ENCODE results near the gene MYH9.

The MYH9 gene

DNA sequence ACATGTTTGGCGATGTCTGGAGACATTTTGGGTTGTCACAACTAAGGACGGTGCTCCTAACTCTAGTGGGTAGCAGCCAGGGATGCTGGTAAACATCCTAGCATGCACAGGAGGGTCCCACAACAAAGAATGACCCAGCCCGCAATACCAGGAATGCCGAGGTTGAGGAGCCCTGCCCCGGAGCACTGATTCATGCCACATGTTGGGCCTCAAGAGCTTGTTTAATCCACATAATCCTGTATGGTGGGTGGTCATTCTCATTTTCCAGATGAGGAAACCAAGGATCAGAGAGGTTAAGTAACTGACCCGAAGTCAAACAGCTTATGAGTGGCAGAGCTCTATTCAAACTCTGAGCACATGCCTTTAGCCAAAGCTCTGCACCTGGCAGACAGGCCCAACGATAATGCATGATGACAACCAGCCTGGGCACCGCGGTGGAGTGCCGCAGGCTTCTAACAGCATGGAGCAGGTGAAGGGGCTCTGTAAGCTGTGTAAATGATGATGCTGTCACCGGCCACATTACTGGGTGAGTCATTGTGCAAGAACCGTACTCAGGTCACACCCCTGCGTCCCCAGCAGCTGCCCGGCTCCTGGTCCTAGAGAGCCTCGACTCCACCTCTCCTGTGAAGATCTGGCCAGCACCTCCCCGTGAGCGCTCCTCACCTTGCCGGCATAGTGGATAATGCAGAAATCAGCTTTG is 76.2 kb downstream of the MYH9 start:
- in situ Hi-C loops (cut with MboI; ENCODE audit: low sequenced_read_pairs, unreplicated experiment) = no loop called here
- DNase-seq (ENCODE audit: low spot score) = no peak
- TF ChIP-seq, protein P1, sequence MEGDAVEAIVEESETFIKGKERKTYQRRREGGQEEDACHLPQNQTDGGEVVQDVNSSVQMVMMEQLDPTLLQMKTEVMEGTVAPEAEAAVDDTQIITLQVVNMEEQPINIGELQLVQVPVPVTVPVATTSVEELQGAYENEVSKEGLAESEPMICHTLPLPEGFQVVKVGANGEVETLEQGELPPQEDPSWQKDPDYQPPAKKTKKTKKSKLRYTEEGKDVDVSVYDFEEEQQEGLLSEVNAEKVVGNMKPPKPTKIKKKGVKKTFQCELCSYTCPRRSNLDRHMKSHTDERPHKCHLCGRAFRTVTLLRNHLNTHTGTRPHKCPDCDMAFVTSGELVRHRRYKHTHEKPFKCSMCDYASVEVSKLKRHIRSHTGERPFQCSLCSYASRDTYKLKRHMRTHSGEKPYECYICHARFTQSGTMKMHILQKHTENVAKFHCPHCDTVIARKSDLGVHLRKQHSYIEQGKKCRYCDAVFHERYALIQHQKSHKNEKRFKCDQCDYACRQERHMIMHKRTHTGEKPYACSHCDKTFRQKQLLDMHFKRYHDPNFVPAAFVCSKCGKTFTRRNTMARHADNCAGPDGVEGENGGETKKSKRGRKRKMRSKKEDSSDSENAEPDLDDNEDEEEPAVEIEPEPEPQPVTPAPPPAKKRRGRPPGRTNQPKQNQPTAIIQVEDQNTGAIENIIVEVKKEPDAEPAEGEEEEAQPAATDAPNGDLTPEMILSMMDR (IDR thresholded peaks at IDR 0.05; ENCODE audit: borderline replicate concordance, control extremely low read depth, extremely low read depth, insufficient read depth, missing control alignments) = no peak

DNA sequence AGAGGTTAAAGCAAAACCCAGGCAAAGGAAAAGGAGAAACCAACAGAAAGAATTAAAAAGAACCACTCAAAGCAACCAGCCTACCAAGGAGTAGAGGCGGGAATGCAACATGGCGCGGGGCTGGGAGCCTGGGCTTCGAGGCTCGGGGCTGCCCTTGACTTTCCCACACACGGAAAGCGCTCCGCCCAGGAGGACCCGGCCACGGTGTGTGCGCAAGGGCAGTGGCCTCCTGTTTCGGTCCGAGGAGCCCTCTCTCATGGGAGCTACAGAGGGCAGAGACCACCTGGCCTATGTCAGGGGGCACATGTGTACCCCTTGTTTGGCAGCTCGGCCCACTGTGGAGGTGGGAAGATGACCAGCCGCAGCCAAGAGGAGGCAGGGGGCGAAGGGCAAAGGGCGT is 78.9 kb downstream of the MYH9 start:
- TF ChIP-seq, protein P1 (IDR thresholded peaks at IDR 0.05; ENCODE audit: borderline replicate concordance, control extremely low read depth, extremely low read depth, insufficient read depth, missing control alignments) = no peak
- in situ Hi-C loops (cut with MboI; ENCODE audit: low sequenced_read_pairs, unreplicated experiment) = loop anchor here (5.0 kb wide), 1 partner anchor 168 kb away; no protein-coding TSS in a partner anchor
- no peak for DNase-seq (ENCODE audit: low spot score)

DNA sequence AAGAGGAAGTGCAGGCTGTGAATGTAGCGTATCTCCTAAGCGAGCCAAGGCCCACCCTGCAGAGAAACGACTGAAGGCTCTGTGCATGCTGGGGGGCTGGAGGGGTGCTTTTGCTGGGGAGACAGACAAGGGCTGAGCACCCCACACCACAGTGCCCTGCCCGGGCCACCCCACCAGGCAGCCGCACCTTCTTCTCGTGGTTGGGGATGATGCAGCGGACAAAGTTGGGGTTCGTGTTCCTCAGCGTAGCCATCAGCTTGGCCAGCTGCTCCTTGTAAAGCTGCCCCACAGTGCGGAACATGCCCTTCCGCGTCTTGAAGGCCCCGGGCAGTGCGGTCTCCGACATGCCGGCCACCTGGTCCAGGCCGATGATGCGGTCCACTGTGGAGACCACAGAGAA is 81.5 kb downstream of the MYH9 start:
- TF ChIP-seq, protein P1 (IDR thresholded peaks at IDR 0.05; ENCODE audit: borderline replicate concordance, control extremely low read depth, extremely low read depth, insufficient read depth, missing control alignments) = no peak
- no peak for DNase-seq (ENCODE audit: low spot score)
- in situ Hi-C loops (cut with MboI; ENCODE audit: low sequenced_read_pairs, unreplicated experiment) = loop anchor here (5.0 kb wide), 1 partner anchor 171 kb away; no protein-coding TSS in a partner anchor

DNA sequence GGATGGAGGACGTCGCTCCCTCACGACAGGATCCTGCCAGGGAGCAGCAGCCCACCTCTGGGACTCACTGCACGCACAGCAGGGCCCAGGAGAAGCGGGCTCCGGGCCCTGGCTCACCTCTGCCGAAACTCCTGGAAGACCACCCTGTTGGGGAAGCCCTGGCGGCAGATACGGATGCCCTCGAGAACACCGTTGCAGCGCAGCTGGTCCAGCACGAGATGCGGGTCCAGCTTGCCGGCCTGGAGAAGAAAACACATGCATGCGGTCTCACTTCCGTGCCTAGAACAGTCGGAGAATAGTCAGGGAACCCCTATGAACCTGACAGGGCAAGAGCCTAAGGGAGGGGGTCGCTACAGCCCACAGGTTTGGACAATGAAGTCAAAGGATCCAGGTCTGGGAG is 82.0 kb downstream of the MYH9 start:
- DNase-seq (ENCODE audit: low spot score) = no peak
- TF ChIP-seq, protein P1 (IDR thresholded peaks at IDR 0.05; ENCODE audit: borderline replicate concordance, control extremely low read depth, extremely low read depth, insufficient read depth, missing control alignments) = no peak
- in situ Hi-C loops (cut with MboI; ENCODE audit: low sequenced_read_pairs, unreplicated experiment) = loop anchor here (5.0 kb wide), 1 partner anchor 171 kb away; no protein-coding TSS in a partner anchor

DNA sequence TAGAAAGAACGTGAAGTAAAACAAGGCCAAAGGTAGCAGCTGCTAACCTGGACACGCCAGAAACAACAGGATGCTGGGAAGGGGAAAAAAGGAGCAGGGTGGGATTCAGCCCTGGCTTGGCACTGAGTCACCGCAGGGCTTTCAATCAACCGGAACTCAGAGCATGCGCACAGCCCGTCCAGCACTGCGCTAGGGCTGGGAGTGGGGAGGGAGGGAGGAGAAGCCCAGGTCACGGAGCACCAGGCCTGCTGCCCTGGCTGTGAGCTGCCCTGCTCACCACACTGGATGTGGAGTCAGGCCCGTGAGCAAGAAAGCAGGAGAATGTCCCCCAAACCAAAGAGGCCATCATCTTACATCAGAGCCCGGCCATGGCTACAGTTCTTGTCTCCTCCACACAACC is 83.3 kb downstream of the MYH9 start:
- TF ChIP-seq, protein P1 (IDR thresholded peaks at IDR 0.05; ENCODE audit: borderline replicate concordance, control extremely low read depth, extremely low read depth, insufficient read depth, missing control alignments) = no peak
- DNase-seq (ENCODE audit: low spot score) = no peak
- in situ Hi-C loops (cut with MboI; ENCODE audit: low sequenced_read_pairs, unreplicated experiment) = no loop called here

DNA sequence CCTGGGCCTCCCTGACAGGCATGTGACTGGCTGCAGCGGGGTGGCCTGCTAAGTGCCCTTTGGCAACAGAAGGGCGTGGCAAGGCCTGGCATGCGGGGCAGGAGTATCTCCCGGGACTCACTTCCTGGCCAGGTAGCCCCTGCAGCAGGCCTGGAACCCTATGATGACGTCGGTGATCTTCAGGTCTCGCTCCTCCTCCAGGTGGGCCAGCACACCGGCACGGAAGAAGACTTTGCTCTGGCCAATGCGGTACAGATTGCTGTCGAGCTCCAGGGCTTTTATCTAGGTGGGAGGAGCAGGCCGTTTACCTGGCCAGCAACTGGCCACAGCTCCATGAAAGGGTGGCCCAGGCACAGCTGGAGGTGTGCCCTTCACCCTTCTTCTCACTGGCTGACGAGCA is 83.9 kb downstream of the MYH9 start:
- TF ChIP-seq, protein P1 (IDR thresholded peaks at IDR 0.05; ENCODE audit: borderline replicate concordance, control extremely low read depth, extremely low read depth, insufficient read depth, missing control alignments) = no peak
- in situ Hi-C loops (cut with MboI; ENCODE audit: low sequenced_read_pairs, unreplicated experiment) = no loop called here
- DNase-seq (ENCODE audit: low spot score) = no peak
